Measurements from ENCODE around the gene NEGR1.

- no peak for TF ChIP-seq CTCF (IDR thresholded peaks at IDR 0.05; ENCODE audit: low read depth, low read length)
- no peak for TF ChIP-seq MAX (IDR thresholded peaks at IDR 0.05; ENCODE audit: low read depth, low read length)
- no peak for TF ChIP-seq POLR2A (IDR thresholded peaks at IDR 0.05; ENCODE audit: extremely low read depth, insufficient read length)
- TF ChIP-seq MYC (IDR thresholded peaks at IDR 0.05; ENCODE audit: low read depth, low read length), result no peak
Measured at GRCh38 chr1:71762514-71763255, 519.7 kb downstream of the NEGR1 start.

All from NB4 (cell line).